GM12892 (cell line): Measurements from ENCODE around the gene ARF6.

Experiments
- POLR2A ChIP-seq: IDR thresholded peaks from 2 replicates; pipeline ENCODE4 v1.6.1; 2011; ENCODE audit warnings: low read depth, low read length, control low read depth
- POLR2AphosphoS5 ChIP-seq: IDR thresholded peaks from 2 replicates; pipeline ENCODE4 v1.6.1; 2011; ENCODE audit warnings: low read depth, low read length, control low read depth
- TAF1 ChIP-seq: IDR thresholded peaks from 2 replicates; pipeline ENCODE4 v1.6.1; 2011; ENCODE audit warnings: low read depth, mild to moderate bottlenecking, control low read depth, low read length, borderline replicate concordance

GRCh38 chr14:49882826-49883694 is 9.8 kb upstream of the ARF6 start:
- TF ChIP-seq TAF1 = no peak
- no peak for TF ChIP-seq POLR2A
- TF ChIP-seq POLR2AphosphoS5 = no peak
